ENCODE results near the gene DMRTA1. TPM values are rescaled to one million over a fixed set of nuclear protein-coding genes. Genes with fewer than 3 reads are reported as not detected.

DMRTA1 gene
- not detected for total RNA-seq

GRCh38 chr9:22446589-22446949, at the start of gene DMRTA1:
DMRTA1 (plus strand) TSS chr9:22446824; CDS start chr9:22447066, 242 bp downstream.

